Measurements from ENCODE around the gene PRKD1. TPM values are rescaled to one million over a fixed set of nuclear protein-coding genes. Genes with fewer than 3 reads are reported as not detected.

The PRKD1 gene
- total and polyA plus RNA-seq, 5 donors: 3.7 to 10.1 (median 7.5) TPM

DNA sequence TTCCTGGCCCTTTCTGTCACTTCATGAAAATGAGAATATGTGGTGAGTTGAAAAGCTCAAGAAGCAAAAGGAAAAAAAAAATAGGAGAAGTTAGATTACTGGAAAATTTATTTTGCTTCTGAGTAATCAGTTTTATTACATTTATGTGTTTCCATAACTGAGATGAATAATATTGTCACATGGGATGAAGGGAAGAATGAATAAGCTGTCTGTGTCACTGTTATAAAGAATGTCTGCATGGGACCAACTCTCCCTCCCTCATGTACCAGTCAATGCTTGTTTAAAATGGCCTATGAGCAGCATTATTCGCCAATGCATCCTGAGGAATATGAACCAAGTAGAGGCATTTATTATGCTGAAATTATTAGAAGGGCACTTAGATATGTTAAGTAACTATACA, 246.3 kb downstream of the PRKD1 start:
- intact Hi-C loops (cut with DNase I): no loop called here
- Histone ChIP-seq H3K27me3 (ENCODE audit: control insufficient read depth, insufficient read depth) (no peaks in the 10 kb centered on the region), H3K27ac (ENCODE audit: low read length) (no peak overlapping the region), H3K4me3 (ENCODE audit: low read length) (no peak overlapping the region), H3K4me1 (ENCODE audit: control insufficient read depth, insufficient read depth, low read length) (peaks cover 1% of the 10 kb centered on the region), H3K9me3 (ENCODE audit: control insufficient read depth, low read length) (no peaks in the 10 kb centered on the region)
- DNase-seq (no peak), ATAC-seq (no peak)
- WGBS: 85% methylated on average over 1 of the region's 1 CpG

DNA sequence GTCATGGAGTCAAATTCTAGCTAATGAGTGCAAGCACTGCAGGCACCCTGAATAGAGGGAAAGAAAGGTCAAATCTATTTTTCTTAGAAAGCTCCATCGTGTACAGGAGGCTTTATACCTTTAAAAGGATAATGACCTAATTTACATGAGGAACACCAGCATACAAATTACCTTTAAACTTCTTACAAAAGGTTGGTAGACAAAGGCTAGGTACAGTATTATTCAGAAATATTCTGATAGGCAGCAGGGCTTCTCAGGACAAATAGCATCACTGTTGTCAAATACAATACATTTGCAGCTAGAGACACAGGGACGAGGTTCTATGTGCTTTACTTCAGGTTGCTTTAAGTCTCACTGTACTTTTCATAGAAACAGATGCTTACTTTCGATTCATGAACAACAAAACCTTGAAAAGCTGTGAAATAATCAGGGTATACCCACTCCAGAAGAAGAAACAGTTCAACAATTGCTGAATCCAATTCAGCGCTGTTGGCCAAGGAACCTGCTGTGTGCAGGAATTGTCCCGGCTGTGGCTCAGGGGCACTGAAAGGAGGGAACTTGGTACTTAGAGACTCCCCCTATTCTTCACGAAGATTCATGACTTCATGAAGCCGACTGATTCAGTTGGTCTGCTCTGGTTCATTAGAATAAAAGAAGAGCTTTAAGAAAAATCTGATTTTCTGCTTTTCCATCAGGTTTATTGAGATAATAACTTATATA, 252.9 kb downstream of the PRKD1 start:
- no peak for DNase-seq
- intact Hi-C loops (cut with DNase I): no loop called here
- 89% methylated on average over 7 of the region's 7 CpGs for WGBS
- H3K4me3 ChIP-seq (ENCODE audit: low read length): no peak overlapping the region
- no peak overlapping the region for H3K27ac ChIP-seq (ENCODE audit: low read length)
- H3K4me1 ChIP-seq (ENCODE audit: control insufficient read depth, insufficient read depth, low read length): no peaks in the 10 kb centered on the region
- ATAC-seq: no peak
- no peaks in the 10 kb centered on the region for H3K9me3 ChIP-seq (ENCODE audit: control insufficient read depth, low read length)
- H3K27me3 ChIP-seq (ENCODE audit: control insufficient read depth, insufficient read depth): no peaks in the 10 kb centered on the region

DNA sequence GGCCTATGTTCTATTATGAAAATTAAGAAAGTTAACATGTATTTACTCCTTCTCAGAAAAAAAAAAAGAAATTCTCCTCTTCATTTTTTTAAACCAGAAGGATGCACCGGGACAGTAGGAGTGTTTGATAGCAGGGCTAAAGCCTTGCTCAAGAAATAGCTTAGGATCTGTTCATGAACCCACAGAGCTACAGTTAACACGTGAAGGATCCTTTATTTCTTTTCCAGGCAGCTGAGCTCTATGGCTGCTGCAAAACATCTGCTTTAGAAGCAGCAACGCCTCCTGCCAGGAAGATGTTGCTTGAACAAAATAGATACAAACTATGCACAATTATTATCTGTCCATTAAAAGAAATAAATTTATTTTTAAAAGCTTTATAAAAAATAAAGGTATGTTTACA, 254.8 kb downstream of the PRKD1 start:
- WGBS: 75% methylated on average over 3 of the region's 3 CpGs
- no peak for DNase-seq
- Histone ChIP-seq H3K4me3 (ENCODE audit: low read length) (no peak overlapping the region), H3K27ac (ENCODE audit: low read length) (no peak overlapping the region), H3K9me3 (ENCODE audit: control insufficient read depth, low read length) (no peaks in the 10 kb centered on the region), H3K4me1 (ENCODE audit: control insufficient read depth, insufficient read depth, low read length) (no peaks in the 10 kb centered on the region), H3K27me3 (ENCODE audit: control insufficient read depth, insufficient read depth) (no peaks in the 10 kb centered on the region)
- no peak for ATAC-seq
- intact Hi-C loops (cut with DNase I): no loop called here

DNA sequence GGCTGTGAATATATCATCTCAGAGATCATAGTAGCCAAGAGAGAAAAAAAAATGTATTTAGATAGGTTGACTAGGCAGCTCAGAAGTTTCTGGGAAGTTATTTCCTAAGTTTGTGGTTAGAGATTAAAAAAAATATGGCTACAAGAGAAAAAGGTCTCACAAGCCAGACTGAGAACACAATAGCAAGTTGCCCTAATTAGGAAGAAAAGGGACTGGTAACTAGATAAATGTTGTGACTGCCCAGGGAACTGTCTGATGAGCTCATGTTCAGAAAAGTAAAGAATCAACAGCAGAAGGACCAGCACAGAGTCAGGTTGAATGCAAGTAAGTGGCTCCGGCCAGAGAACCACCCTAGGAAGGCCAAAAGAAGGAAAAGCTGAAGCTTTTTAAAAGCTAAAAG, 256.6 kb downstream of the PRKD1 start:
- H3K4me1 ChIP-seq (ENCODE audit: control insufficient read depth, insufficient read depth, low read length): no peaks in the 10 kb centered on the region
- H3K27ac ChIP-seq (ENCODE audit: low read length): no peak overlapping the region
- WGBS: 65% methylated on average over 1 of the region's 1 CpG
- no peaks in the 10 kb centered on the region for H3K27me3 ChIP-seq (ENCODE audit: control insufficient read depth, insufficient read depth)
- no peak overlapping the region for H3K4me3 ChIP-seq (ENCODE audit: low read length)
- DNase-seq: no peak
- intact Hi-C loops (cut with DNase I): no loop called here
- H3K9me3 ChIP-seq (ENCODE audit: control insufficient read depth, low read length): no peaks in the 10 kb centered on the region
- ATAC-seq: no peak

DNA sequence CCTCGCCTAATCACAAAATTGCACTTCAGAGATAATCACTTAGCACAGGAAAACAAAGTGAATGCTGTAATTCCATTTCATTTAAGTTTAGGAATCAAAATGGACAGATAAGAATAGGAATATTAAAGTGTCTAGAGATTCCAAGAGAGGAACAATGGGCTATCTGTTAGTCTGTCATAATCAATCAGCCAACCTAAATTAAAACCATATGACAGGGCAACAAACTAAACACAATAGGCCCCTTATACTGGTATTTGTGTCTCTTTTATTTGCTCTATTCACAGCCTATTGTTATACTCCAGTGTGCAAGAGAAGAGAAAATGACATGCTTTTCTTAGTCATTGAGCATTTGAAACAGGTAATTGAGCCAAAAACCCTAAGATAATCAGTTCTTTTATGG, 259.4 kb downstream of the PRKD1 start:
- H3K27ac ChIP-seq (ENCODE audit: low read length): no peak overlapping the region
- H3K4me1 ChIP-seq (ENCODE audit: control insufficient read depth, insufficient read depth, low read length): peaks cover 2% of the 10 kb centered on the region
- no peak overlapping the region for H3K4me3 ChIP-seq (ENCODE audit: low read length)
- intact Hi-C loops (cut with DNase I): no loop called here
- WGBS: 86% methylated on average over 1 of the region's 1 CpG
- DNase-seq (no peak), ATAC-seq (no peak)
- no peaks in the 10 kb centered on the region for H3K9me3 ChIP-seq (ENCODE audit: control insufficient read depth, low read length)
- H3K27me3 ChIP-seq (ENCODE audit: control insufficient read depth, insufficient read depth): no peaks in the 10 kb centered on the region

DNA sequence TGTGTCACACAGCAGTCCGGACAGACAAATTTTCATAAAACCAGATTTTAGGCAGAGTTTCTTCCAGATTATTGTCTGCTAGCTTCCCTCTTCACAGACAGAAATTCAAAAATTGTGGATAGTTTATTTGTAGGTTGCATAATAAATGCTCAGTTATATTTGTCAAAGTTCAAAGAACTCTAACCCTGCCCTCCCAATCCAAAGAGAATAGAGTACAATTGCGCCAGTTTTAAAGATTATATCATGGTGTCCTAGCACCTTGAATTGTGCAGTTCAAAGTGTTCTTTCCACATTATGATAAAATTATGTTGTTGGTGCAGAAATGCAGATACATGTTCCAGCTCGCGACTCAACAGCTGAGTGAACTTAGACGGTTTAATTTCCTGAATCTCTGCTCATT, 263.1 kb downstream of the PRKD1 start:
- 89% methylated on average over 5 of the region's 5 CpGs for WGBS
- H3K9me3 ChIP-seq (ENCODE audit: control insufficient read depth, low read length): no peaks in the 10 kb centered on the region
- intact Hi-C loops (cut with DNase I): no loop called here

DNA sequence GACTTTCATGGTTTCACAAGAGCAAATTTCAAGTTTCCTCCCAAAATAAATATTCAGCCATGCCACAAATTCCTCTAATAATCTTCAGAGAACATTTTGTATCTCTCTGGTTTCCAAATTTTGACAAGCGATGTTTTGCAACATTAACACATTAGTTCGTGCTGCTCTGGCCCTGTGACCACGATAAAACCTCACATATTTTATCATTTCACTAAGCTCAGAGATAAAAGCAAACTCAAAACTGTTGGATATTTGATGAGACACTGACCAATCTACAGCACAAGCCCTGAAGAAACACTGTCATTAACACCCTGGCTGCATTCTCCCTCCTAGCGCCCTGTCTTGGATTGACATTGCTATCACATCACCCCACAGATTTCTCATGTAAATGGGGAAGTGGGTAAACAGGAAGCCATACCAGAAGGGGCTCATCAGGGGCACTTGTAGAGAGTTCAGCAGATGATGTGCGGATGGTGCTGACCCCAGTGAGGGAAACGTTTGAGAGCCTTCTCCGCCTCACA, 264.3 kb downstream of the PRKD1 start:
- Histone ChIP-seq H3K9me3 (ENCODE audit: control insufficient read depth, low read length) (no peaks in the 10 kb centered on the region), H3K4me3 (ENCODE audit: low read length) (no peak overlapping the region), H3K4me1 (ENCODE audit: control insufficient read depth, insufficient read depth, low read length) (peaks cover 2% of the 10 kb centered on the region), H3K27ac (ENCODE audit: low read length) (peak overlapping the region; percentile 37), H3K27me3 (ENCODE audit: control insufficient read depth, insufficient read depth) (no peaks in the 10 kb centered on the region)
- intact Hi-C loops (cut with DNase I): no loop called here
- DNase-seq: peak in 1 of 3 donors; percentile 47
- WGBS: 62% methylated on average over 7 of the region's 7 CpGs
- peak; percentile 41 to 77 for ATAC-seq

More for the DNA sequence above, 263.1 kb downstream of the PRKD1 start:
- ATAC-seq (no peak), DNase-seq (no peak)
- Histone ChIP-seq H3K4me3 (ENCODE audit: low read length) (no peak overlapping the region), H3K4me1 (ENCODE audit: control insufficient read depth, insufficient read depth, low read length) (peaks cover 2% of the 10 kb centered on the region), H3K27me3 (ENCODE audit: control insufficient read depth, insufficient read depth) (no peaks in the 10 kb centered on the region), H3K27ac (ENCODE audit: low read length) (no peak overlapping the region)

DNA sequence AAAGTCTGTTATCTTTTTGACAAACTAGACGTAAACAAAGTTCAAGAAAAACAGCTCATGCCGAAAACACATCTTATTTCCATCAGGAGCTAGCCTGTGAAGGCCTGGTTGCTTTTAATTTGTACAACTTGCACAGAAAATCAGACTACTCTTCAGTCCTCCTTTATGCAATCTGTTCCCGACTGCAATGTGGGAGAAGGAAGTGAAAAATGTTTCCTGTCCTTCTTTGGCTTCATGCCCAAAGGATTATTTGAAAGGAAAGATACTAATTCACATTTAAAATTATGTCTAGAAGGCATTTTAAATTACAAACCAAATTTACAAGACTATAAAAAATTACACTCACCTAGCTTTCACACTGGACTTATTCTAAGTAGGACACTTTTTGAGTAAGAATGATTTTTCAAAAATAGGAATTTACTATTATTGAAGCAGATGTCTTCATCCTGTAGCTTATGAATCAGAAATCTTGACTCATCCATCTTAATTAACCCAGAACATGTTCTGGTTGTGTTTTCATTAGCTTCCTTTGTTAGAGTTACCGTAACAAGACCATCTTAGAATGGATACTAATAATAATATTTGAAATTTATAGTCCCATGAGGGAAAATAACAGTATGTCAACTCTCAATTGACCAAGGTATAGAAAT, 272.6 kb downstream of the PRKD1 start:
- ATAC-seq (no peak), DNase-seq (no peak)
- H3K27me3 ChIP-seq (ENCODE audit: control insufficient read depth, insufficient read depth): no peaks in the 10 kb centered on the region
- no peaks in the 10 kb centered on the region for H3K4me1 ChIP-seq (ENCODE audit: control insufficient read depth, insufficient read depth, low read length)
- no peak overlapping the region for H3K4me3 ChIP-seq (ENCODE audit: low read length)
- intact Hi-C loops (cut with DNase I): no loop called here
- no peak overlapping the region for H3K27ac ChIP-seq (ENCODE audit: low read length)
- no peaks in the 10 kb centered on the region for H3K9me3 ChIP-seq (ENCODE audit: control insufficient read depth, low read length)
- WGBS: 47% methylated on average over 4 of the region's 4 CpGs

DNA sequence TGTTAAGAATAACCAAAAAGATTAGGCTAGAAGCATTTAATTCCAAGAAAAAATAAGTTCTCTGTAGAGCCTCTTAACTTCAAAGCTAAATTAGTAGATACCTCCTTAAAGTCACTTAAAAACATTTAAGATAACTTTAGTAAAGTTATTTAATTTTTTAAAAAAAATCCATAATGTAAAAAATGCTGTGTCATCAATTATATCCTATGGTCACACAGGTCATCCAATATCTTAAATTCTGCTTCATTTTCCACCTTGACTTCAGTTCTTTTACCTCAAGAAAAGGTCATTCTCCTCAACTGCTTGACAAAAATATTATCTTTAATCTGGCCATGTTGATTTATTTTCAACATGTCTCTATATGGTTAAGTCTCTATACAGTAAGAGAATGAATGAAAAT, 274.3 kb downstream of the PRKD1 start:
- H3K4me3 ChIP-seq (ENCODE audit: low read length): no peak overlapping the region
- ATAC-seq (no peak), DNase-seq (no peak)
- H3K4me1 ChIP-seq (ENCODE audit: control insufficient read depth, insufficient read depth, low read length): no peaks in the 10 kb centered on the region
- no peaks in the 10 kb centered on the region for H3K9me3 ChIP-seq (ENCODE audit: control insufficient read depth, low read length)
- H3K27me3 ChIP-seq (ENCODE audit: control insufficient read depth, insufficient read depth): no peaks in the 10 kb centered on the region
- intact Hi-C loops (cut with DNase I): no loop called here
- no peak overlapping the region for H3K27ac ChIP-seq (ENCODE audit: low read length)

DNA sequence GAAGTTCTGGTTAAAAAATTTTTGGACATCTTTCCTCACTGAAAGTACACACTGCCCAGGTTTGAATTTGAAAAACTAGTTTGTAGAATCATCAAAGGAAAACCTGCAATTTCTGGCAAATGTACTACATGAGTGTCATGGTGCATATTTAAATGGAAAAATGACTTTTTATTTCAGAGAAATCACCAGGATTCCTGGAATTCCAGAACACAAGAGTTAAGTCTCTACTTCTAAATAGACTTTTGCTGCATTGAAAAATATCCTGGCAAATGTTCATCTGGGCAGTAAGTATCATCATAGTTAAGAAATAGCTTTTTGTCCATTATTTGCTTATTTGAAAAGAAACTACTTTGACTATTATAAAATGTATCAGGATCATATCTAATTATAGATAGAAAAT, 275.1 kb downstream of the PRKD1 start:
- DNase-seq (no peak), ATAC-seq (no peak)
- intact Hi-C loops (cut with DNase I): no loop called here
- no peak overlapping the region for H3K4me3 ChIP-seq (ENCODE audit: low read length)
- no peaks in the 10 kb centered on the region for H3K27me3 ChIP-seq (ENCODE audit: control insufficient read depth, insufficient read depth)
- H3K27ac ChIP-seq (ENCODE audit: low read length): no peak overlapping the region
- no peaks in the 10 kb centered on the region for H3K4me1 ChIP-seq (ENCODE audit: control insufficient read depth, insufficient read depth, low read length)
- H3K9me3 ChIP-seq (ENCODE audit: control insufficient read depth, low read length): no peaks in the 10 kb centered on the region

DNA sequence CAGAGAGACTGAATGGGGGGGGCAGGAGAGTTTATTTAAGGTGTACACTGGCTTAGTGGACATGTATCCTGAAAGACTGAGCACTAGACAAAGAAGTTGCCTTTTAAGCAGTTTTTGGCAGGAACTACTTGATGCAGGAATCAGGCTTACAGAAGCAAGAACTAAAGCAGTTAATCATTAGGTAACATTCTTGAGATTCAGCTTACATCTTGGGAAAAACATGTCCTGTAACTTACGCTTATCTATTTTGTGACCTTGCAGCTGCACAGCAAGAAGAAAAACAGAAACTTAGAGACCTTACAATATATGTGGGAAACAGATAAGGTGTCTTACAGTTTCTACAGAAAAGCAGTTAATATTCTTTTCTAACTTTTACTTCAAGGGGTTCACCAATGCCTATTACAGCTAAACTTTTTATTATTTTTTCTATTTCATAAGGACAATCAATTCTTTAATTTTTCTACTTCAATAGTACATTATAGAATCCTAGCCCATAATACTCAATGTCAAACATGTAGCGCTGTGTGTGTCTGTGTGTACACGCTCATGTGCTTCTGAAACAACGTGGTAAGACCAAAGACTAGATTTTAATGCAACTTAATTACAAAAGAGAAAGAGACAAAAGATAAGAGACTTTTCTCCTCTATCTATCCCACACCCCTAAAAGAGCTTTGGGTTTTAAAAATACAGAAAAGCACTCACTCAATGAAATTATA, 276.9 kb downstream of the PRKD1 start:
- H3K4me1 ChIP-seq (ENCODE audit: control insufficient read depth, insufficient read depth, low read length): no peaks in the 10 kb centered on the region
- H3K9me3 ChIP-seq (ENCODE audit: control insufficient read depth, low read length): no peaks in the 10 kb centered on the region
- no peak for ATAC-seq
- intact Hi-C loops (cut with DNase I): no loop called here
- no peak overlapping the region for H3K4me3 ChIP-seq (ENCODE audit: low read length)
- DNase-seq: no peak
- 85% methylated on average over 4 of the region's 4 CpGs for WGBS
- no peaks in the 10 kb centered on the region for H3K27me3 ChIP-seq (ENCODE audit: control insufficient read depth, insufficient read depth)
- H3K27ac ChIP-seq (ENCODE audit: low read length): no peak overlapping the region
